Measurements from ENCODE around the gene AP1S3.
"Not testable (repeated sequence)": the region's sequence is repeated elsewhere in the genome, so short reads cannot be mapped to it uniquely, and the experiment has no call there.

AP1S3 gene

DNA sequence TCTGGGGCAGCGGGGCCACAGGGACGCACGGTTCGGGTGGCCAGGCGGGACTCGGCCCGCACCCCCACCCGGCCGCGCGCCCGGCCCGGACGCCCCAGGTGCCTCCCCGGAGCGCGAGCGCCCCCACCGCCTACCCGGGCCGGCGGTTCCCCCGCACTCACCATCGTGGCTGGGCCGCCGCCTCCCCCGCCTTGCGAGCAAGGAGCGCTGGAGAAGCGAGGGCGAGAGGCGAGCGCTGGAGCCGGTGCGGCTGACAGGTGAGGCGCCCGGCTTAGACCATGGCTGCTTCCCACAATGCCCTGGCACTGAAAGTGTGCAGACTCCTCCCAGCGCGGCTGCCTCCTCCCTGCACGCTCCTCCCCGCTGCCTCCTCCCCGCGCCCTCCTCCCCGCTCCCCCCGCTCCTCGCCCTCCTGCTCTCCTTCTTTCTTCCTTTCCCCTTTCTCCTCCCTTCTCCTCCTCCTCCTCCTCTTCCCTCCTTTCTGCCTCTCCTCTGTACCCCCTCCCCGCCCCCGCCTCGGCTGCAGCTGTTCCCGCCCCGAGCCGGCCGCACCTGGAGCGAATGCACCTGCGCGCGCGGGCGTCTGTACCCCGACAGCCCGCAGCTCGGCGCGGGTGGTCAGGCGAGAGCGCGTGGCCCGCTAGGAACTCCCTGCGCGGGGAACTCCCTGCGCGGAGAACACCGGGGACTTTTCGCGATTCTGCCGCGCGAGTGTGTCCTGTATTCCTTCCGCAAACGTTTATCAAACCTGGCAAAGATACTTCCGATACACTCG, at the start of gene AP1S3:
TSS of gene AP1S3 (minus strand) at position 296 of the 775 bp plus-strand sequence. CDS start at position 164, 132 bp downstream.
- DNase-seq = peak; percentile 72

DNA sequence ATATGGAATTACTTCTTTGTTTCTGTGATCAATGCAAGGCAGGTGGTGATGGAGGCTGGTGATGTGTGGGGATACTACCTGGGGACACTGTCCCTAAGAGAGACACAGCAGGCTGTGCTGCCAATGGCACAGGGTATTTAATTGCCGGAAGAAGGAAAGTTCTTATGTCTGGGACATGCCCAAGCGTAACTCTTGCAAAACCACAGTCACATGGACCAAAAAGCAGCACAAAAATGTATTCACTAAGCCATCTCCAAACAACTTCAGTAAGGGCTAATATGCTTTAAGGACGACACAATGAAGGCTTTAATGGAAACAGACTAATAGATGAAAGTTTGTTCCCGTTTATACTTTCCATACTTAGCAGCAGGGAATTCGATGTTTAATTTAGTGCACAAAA, 49.7 kb upstream of the AP1S3 start:
- no peak for DNase-seq

DNA sequence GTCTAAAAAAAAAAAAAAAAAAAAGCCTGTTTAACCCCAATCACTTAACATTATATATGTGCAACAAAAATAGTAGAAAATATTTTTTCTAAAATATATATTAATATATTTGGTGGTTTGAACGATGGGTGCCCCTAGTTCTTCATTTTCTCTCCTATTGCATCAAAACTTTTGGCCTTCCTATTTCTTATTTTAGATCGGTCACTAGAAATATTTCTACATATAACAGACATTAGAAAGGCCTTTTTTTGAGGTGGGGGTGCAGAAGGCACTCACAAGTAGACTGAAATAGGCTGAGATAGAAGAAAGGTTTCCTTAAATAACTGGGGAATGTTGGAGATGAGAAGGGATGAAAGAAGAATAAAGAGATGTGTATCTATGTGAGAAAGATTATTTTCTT, 49.3 kb upstream of the AP1S3 start:
- DNase-seq = no peak

DNA sequence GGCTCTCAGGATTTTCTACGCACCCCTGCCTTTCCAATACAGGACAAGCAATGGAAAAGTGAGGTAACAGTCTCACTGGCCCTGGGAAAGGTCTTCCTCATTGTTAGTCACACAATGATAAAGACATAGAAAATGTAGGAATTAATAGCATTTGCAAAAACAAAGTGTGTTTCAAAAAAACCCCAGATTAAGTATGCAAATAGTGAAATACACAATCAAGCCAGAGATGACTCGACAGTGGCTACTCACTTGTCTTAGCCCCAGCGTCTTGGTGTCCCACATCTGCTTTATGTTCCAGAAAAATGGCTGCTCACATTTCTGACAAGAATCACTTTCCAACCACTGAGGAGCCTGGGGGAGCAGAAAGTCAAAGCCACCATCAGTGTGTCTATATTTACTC, 47.0 kb upstream of the AP1S3 start:
- DNase-seq = no peak

DNA sequence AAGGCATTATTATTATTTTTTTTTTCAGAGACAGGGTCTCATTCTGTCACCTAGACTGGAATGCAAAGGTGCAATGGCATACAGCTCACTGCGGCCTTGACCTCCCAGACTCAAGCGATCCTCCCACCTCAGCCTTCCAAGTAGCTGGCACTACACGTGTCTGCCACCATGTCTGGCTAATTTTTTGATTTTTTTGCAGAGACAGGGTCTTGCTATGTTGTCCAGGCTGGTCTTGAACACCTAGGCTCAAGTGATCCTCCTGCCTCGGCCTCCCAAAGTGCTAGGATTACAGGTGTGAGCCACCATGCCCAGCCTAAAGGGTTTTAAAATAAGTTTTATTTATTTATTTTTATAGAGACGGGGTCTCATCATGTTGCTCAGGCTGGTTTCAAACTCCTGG, 45.3 kb upstream of the AP1S3 start:
- DNase-seq = no peak

DNA sequence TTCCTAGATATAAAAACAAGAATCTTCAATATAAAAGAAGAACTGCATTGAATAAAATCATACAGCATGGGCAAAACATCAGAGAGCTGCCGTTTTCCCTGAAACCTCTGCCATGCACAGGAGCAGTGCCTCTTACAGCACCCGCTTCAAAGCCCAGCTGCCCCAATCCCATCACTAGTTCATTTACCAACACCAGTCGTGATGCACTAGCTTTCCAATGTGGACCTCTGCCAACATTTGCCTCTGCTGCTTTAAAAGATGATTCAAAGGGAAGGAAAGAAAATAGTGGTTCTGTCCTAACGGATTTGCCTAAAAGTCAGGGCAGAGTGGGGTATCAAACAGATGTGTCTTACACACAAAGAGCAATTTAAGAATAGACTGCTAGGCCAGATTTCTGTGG, 43.4 kb upstream of the AP1S3 start:
- DNase-seq = no peak

DNA sequence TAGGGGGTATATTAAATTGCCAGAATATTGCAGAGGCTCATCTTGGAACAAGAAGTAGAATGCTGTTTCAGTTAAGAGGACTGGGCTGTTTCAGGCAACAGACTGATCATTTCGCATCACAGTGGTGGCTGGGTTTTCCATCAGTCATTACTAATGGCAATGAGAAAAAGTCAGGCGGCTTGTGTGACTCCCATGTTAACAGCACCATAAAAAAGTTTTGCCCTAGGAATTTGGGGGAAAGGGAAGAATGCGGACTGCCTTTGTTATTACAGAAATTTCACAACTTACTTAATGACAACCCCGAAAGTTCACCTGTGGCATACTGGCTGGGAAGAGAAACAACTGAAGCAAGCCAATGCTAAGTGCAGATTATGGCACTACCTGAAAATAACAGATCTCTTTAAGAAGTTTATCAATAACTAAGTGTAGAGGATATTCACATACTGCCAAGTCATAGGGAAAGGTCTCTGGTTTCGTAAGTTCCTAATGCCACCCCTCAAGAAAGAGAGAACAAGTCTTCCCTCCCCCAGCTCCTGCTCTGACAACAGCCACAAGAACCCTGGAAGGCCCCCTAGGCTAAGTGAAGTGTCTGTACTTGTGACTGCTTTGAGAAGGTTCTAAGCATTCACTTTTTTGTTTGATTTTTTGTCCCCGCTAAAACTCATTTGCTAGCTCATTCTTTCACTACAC, 40.5 kb upstream of the AP1S3 start:
- DNase-seq = no peak

DNA sequence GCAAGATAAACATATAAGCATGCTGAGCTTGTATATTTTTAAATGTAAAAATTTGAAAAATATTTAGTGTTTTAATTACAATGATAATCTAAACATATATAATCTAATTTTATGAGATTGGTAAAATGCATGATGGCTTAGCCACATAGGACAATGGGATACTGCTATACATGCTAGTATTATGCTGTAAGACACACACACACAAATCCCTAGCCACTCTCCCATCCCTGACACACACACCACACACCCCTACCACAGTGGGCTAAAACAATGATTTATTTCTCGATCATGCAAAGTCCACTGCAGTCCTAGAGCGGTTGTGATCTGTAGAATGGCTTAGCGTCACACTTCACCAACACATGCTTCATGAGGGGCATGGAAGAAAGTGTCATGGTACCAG, 36.3 kb upstream of the AP1S3 start:
- DNase-seq = no peak

DNA sequence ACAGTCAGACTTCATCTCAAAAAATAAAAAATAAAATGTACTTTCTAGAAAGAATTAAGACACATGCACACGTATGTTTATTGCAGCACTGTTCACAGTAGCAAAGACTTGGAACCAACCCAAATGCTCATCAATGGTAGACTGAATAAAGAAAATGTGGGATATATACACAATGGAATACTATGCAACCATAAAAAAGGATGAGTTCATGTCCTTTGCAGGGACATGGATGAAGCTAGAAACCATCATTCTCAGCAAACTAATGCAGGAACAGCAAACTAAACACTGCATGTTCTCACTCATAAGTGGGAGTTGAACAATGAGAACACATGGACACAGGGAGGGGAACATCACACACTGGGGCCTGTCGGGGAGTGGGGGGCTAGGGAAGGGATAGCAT, 35.4 kb upstream of the AP1S3 start:
- not testable (repeated sequence) for DNase-seq

DNA sequence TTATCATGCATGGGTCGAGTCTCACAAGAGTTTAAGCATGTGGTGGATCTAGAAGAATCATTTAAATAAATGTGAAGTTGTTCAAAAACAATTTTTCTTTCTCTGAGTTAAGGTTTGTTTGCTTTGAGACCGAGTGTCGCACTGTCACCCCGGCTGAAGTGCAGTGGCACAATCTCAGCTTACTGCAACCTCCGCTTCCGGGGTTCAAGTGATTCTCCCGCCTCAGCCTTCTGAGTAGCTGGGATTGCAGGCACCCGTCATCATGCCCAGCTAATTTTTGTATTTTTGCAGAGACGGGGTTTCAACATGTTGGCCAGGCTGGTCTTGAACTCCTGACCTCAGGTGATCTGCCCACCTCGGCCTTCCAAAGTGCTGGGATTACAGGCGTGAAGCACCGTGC, 34.3 kb upstream of the AP1S3 start:
- not testable (repeated sequence) for DNase-seq

DNA sequence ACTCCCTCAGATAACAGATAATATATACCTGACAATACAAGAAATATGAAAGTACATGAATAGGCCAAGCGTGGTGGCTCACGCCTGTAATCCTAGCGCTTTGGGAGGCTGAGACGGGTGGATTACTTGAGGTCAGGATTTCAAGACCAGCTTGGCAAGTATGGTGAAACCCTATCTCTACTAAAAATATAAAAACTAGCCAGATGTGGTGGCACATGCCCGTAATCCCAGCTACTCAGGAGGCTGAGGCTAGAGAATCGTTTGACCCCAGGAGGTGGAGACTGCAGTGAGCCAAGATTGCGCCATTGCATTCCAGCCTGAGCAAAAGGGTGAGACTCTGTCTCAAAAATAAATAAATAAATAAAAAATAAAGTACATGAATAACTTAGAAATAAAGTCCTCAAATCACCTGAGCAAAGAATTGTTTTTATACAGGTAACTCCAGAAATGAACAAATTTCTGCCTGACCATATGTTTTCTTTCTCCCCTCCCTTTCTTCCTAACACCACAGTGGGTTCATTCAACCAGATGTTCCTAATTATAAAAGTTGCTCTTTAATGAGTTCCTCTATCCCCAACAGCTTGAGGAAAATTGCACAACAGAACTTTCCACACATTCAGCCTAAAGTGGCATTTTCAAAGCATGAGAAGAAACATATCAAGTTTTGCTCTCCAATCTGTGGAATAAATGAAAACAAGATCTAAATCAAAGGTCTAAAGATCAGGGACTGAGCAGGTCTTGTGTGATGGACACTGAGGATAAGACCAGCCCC, 33.6 kb upstream of the AP1S3 start:
- no peak for DNase-seq

DNA sequence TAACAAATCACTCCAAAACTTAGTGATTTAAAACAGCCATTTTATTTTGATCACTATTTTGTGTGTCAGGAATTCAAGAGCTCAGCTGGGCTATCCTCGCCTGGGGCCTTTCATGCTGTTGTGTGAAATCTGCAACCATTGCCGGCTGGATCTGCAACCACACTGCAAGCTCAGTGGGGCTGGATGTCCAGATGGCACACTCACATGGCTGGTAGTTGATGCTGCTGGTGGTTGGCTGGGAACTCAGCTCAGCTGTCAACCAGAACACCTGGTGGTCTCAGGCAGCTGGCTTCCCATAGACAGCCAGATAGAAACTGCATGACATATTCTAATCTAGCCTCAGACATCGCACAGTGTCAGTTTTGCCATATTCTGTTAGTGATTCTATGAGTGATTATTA, 30.6 kb upstream of the AP1S3 start:
- no peak for DNase-seq

DNA sequence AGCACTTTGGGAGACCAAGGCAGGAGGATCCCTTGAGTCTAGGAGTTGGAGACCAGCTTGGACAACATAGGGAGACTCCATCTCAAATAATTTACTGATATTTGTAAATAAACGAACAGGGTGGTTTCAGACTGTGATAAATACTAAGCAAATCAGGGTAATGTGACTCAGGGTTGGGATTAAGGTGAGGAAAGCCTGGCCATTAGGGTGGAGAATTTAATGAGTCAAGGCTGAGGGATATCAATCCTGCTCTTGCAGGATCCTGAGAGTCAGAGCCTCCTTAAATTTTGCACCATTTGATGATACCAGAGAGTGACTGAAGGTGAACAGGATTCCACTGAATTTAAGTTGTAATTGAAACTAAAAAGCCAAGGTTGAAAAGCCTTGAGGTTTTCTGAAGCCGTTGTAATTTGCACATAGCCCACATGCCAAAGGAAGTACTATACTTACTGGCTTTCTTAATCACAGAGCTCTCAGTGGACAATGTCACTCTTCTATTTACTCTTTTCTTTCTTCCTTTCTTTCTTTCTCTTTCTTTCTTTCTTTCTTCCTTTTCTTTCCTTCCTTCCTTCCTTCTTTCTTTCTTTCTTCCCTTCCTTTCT, 28.6 kb upstream of the AP1S3 start:
- no peak for DNase-seq

DNA sequence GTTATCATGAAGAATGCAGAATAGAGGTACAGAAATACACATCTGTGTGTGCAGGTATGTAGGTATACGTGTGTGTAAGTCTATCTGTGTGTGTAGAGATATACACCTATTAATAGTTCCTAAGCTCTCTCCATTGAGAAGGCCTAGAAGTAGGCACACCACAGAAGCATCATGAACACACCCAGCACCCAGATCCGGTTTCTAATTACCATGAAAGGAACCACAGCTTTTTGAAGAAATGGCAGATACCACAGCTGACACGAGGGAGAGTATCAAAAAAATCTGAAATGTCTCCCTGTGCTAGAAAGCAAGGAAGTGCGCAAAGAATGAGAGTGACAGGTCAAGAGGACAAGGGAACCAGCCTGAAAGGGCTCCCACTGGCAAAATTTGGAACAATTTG, 27.7 kb upstream of the AP1S3 start:
- no peak for DNase-seq

DNA sequence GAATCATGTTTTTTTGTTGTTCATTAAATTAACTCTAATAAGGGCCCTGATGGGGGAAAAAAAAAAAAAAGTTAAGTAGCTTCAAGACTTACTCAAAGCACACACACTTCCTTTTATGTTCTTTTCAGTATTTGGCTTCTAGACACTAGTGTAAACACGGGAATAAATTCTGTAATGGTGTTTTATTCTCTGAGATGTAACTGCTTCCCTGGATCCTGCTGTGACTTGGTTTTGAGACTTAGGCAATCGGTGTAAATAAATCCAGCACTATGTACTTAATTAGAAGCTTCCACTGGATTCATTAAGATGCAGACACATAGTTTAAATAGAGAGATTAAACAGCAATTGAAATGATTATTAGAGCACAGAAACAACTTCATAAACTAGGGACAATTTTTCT, 26.1 kb upstream of the AP1S3 start:
- no peak for DNase-seq

DNA sequence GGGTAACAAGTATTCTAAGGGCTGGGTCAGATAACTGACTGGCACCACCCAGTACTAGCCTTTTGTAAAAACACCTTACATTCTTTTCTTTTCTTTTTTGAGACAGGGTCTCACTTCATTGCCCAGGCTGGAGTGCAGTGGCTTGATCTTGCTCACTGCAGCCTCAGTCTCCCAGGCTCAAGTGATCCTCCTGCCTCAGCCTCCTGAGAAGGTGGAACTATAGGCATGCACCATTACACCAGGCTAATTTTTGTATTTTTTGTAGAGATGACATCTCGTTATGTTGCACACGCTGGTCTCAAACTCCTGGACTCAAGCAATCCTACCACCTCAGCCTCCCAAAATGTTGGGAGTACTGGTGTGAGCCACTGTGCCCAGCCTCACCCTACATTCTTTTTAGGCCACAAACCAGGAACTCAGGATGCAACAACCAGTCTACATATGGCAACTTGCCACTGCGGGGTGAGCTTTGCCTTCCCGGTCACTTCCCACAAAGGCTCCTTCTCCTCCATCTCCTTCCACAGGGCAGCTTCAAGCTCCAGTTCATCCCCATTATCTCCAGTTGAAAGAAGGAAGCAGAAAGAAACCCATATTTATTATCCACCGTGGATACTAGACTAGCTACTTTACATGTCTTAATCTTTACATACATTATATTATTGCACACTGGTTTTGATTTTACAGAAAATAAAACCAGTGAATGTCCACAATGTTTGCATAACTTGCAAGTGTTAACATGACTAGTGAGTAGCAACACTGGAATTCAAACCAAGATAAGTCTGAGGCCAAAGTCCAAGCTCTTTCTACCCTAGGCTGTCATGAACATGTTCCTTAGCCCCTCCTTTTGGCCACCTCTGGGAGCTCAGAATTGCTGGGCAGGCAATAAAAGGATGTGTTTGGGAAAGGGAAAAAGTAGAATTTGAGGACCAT, 23.7 kb upstream of the AP1S3 start:
- DNase-seq = no peak

DNA sequence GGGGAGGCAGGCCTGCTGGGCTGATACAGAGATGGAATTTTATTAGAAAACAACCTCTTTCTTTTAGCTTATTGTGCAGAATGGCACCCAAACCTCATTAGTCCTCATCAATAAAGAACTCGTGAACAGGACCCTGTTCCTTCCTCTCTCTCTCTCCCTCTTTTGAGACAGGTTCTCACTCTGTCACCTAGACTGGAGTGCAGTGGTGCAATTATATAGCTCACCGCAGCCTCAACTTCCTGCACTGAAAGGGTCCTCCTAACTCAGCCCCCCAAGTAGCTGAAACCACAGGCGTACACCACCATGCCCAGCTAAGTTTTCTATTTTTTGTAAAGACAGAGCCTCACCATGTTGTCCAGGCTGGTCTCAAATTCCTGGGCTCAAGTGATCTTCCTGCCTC, 21.7 kb upstream of the AP1S3 start:
- DNase-seq = no peak

DNA sequence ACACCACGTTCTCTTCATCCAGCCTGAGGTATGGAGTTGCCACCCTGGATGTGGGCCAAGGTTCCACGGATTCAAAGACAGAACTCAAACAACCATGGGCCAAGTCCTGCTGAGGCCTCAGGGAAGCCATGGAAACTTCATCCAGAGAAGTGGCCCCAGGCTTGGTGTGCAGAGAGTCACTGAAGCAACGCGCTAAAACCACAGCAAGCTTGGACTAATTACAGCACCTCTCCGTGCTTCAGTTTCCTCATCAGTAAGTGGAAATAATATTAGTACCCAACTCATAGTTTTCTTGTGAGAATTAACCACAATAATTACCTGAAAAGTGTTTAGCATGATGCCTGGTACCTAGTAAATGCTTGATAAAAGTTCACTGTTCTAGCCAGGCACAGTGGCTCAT, 19.2 kb upstream of the AP1S3 start:
- no peak for DNase-seq

DNA sequence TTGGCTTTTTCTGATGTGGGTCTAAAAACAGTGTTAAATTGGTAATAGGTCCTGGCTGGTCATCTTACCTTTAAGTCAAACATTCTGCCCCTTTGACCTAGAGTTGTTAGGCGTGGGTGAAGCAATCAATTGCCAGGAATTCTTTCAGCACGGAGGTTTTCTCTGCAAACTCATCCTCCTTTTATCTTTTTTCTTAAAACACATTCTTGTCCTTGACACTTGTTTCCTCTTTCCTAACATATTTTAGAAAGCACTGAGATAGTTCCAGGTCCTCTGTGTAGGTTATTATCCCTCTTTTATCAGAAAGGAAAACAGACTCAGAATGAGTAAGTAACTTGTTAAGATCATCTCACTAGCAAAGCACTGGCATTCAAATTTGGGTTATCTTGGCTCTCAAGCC, 18.6 kb upstream of the AP1S3 start:
- no peak for DNase-seq

DNA sequence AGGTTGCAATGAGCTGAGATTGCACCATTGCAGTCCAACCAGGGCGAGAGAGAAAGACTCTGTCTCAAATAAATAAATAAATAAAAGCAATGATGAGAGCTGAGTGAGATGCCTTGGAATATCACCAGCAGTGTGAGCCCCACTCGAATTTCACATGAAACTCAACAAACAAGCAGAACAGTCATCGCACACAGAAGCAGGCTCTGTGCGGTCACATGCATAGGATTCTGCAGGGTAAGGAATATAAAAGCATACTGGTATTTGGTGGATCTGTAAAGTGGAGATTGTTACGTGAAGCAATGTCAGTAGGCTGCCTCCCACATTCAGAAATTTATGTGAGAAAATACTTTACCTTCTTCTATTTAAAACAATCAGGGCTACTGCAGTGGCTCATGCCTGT, 18.0 kb upstream of the AP1S3 start:
- no peak for DNase-seq

DNA sequence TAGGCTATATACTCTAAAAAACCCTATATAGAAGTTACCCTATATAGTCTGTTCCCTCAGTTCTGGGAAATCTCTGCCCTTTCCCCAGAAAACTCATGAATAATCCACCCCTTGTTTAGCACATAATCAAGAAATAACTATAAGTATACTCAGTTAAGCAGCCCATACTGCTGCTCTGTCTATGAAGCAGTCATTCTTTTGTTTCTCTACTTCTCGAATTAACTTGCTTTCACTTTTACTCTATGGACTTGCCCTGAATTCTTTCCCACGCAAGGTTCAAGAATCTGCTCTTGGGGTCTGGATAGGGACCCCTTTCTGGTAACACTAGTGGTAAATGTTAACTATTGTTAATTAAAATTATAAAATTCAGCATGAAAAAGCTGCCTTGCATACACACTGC, 17.4 kb upstream of the AP1S3 start:
- no peak for DNase-seq

DNA sequence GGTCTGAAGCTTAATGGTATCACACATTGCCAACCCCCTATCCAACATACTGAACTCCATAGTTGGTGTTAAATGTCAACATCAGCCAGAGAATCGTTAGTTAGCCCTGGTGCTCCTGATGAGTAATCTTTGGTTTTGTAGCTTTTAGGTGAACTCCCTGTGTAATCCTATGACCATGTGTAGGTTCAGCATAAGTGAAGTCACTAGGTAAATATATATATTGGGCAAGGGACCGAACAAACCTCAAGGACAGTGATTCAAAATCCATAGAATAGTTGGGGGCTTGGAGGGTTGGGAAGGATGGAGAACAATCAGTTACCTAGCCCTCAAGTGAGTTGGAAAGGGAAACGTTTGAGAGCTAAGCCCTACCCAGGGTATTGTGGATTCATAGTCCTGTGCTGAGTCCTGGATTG, 16.0 kb upstream of the AP1S3 start:
- DNase-seq = no peak
